HCT116 (cell line): Measurements from ENCODE around the gene OBSCN. TPM values are rescaled to one million over a fixed set of nuclear protein-coding genes. Genes with fewer than 3 reads are reported as not detected.

ENCODE experiments used
- ATAC-seq: fragments of 200-7000 bp; cut with Tn5 transposase; 2 replicates; pipeline ENCODE4 v1.9.1; 2020; ENCODE audit warnings: mild to moderate bottlenecking, moderate library complexity
- BruUV-seq: library from RNA; stranded (reverse); fragments of 400-500 nt; replicated peaks from 2 replicates; lab custom pipeline; 2021; lab: Mats Ljungman, UMichigan
- CTCF ChIA-PET: fragments of 300-600 bp; sonication (Branson Sonifier 250); formaldehyde crosslinking; loops from one replicate; lab custom pipeline; 2021; ENCODE audit warnings: antibody characterized with exemption; lab: Charles Lee
- POLR2A ChIA-PET: fragments of 300-600, 350-600 bp; sonication (Branson Sonifier 250); formaldehyde crosslinking; loops from one replicate; lab custom pipeline; 2021; ENCODE audit warnings: antibody characterized with exemption; lab: Charles Lee
- RAD21 ChIA-PET, 2 experiments: fragments of 300-600 bp; sonication (Branson Sonifier 250); formaldehyde crosslinking; loops; one replicate each; lab custom pipeline; 2023; ENCODE audit warnings: low total read pairs in 2 of 2; ENCODE audit not compliant: uncharacterized antibody in 2 of 2, unreplicated experiment in 2 of 2, low non-redundant PET in 1 of 2; lab: Charles Lee
- DNase-seq: peaks from one replicate; pipeline ENCODE4 v3.0.0-alpha.2; 2010; ENCODE audit warnings: low read depth, low spot score
- H2AFZ ChIP-seq: fragments of 200-600 bp; shearing (Covaris generic), sonication (generic); 2 replicates; pipeline ENCODE4 v1.6.1; 2017; ENCODE audit warnings: low read depth, mixed run types, mixed read lengths, antibody characterized with exemption, low read length; ENCODE audit not compliant: poor library complexity, severe bottlenecking
- H3K27ac ChIP-seq: 2 replicates; pipeline ENCODE4 v1.5.1; 2012; ENCODE audit warnings: low read depth, low read length
- H3K27me3 ChIP-seq: fragments of 200-600 bp; sonication (generic); 2 replicates; pipeline ENCODE4 v1.6.1; 2016; ENCODE audit warnings: mixed run types, low read length, mixed read lengths; ENCODE audit not compliant: insufficient read depth
- H3K36me3 ChIP-seq, 2 experiments: fragments of 200-500 bp in 1 of 2; fragments of 200-600 bp in 1 of 2; sonication (Bioruptor generic) in 1 of 2; sonication (generic) in 1 of 2; 2 replicates each; pipeline versions ENCODE4 v1.5.1 to v1.6.1; 2014 to 2016; ENCODE audit warnings: low read length in 2 of 2, inconsistent platforms in 1 of 2, mixed read lengths in 1 of 2, mixed run types in 1 of 2; ENCODE audit not compliant: insufficient read depth in 2 of 2, control insufficient read depth in 1 of 2
- H3K4me1 ChIP-seq, 2 experiments: fragments of 200-600 bp in 1 of 2; sonication (generic) in 1 of 2; 2 replicates each; pipeline versions ENCODE4 v1.5.1 to v1.6.1; 2012 to 2017; ENCODE audit warnings: low read length in 2 of 2, inconsistent platforms in 1 of 2, mild to moderate bottlenecking in 1 of 2, mixed read lengths in 1 of 2, mixed run types in 1 of 2, moderate library complexity in 1 of 2; ENCODE audit not compliant: insufficient read depth in 2 of 2, control insufficient read depth in 1 of 2
- H3K4me2 ChIP-seq: fragments of 200-600 bp; sonication (generic); 2 replicates; pipeline ENCODE4 v1.6.1; 2017; ENCODE audit warnings: mixed run types, low read length, mixed read lengths
- H3K4me3 ChIP-seq, 2 experiments: fragments of 200-600 bp in 1 of 2; sonication (generic) in 1 of 2; replicated peaks in 1 of 2; 2 replicates each; pipeline ENCODE4 v1.5.1; 2011 to 2016; ENCODE audit warnings: low read length in 2 of 2, control low read depth in 1 of 2, low read depth in 1 of 2, mild to moderate bottlenecking in 1 of 2, mixed read lengths in 1 of 2, mixed run types in 1 of 2
- H3K79me2 ChIP-seq: fragments of 200-600 bp; sonication (generic); 2 replicates; pipeline ENCODE4 v1.6.1; 2017; ENCODE audit warnings: mild to moderate bottlenecking, mixed run types, low read length, moderate library complexity, mixed read lengths; ENCODE audit not compliant: insufficient read depth
- H3K9ac ChIP-seq: fragments of 200-600 bp; sonication (generic); 2 replicates; pipeline ENCODE4 v1.6.1; 2016; ENCODE audit warnings: low read length, mixed read lengths
- H3K9me2 ChIP-seq: fragments of 200-600 bp; sonication (generic), shearing (Covaris generic); 2 replicates; pipeline ENCODE4 v1.6.1; 2017; ENCODE audit warnings: mixed run types, mild to moderate bottlenecking, moderate library complexity; ENCODE audit not compliant: insufficient read depth
- H3K9me3 ChIP-seq, 2 experiments: fragments of 200-500 bp in 1 of 2; fragments of 200-600 bp in 1 of 2; sonication (Bioruptor generic) in 1 of 2; sonication (generic) in 1 of 2; 2 replicates each; pipeline ENCODE4 v1.6.1; 2014 to 2017; ENCODE audit warnings: low read length in 2 of 2, mixed read lengths in 2 of 2, inconsistent platforms in 1 of 2, low read depth in 1 of 2, mild to moderate bottlenecking in 1 of 2, mixed run types in 1 of 2, moderate library complexity in 1 of 2; ENCODE audit not compliant: control insufficient read depth in 1 of 2, insufficient read depth in 1 of 2
- H4K20me1 ChIP-seq: fragments of 200-600 bp; sonication (generic), shearing (Covaris generic); 2 replicates; pipeline ENCODE4 v1.6.1; 2017; ENCODE audit warnings: mixed run types, mild to moderate bottlenecking, moderate library complexity; ENCODE audit not compliant: insufficient read depth
- ATF3 ChIP-seq: IDR thresholded peaks from 2 replicates; pipeline ENCODE4 v1.6.1; 2012
- EZH2 ChIP-seq: fragments of 200-600 bp; sonication (generic); IDR thresholded peaks from 2 replicates; pipeline ENCODE4 v1.6.1; 2017; ENCODE audit warnings: antibody characterized with exemption, mixed run types
- JUND ChIP-seq: IDR thresholded peaks from 2 replicates; pipeline ENCODE4 v1.6.1; 2012
- POLR2A ChIP-seq: IDR thresholded peaks from 2 replicates; pipeline ENCODE4 v1.7.0; 2011; ENCODE audit warnings: borderline replicate concordance; ENCODE audit not compliant: insufficient read depth, insufficient read length; ENCODE audit errors: extremely low read depth
- ZBTB33 ChIP-seq: IDR thresholded peaks from 2 replicates; pipeline ENCODE4 v1.6.1; 2011; ENCODE audit warnings: mild to moderate bottlenecking, low read length, moderate library complexity; ENCODE audit not compliant: insufficient replicate concordance; ENCODE audit errors: extremely low read depth
- intact Hi-C: fragments of 100-400 bp; cut with micrococcal nuclease; formaldehyde crosslinking; loops from 2 replicates; pipeline ENCODE4 v1.10.0; 2022
- total RNA-seq: library from RNA; stranded (reverse); gene quantifications from one replicate; pipeline ENCODE4 v1.2.1, GENCODE V29; 2021; ENCODE audit not compliant: unreplicated experiment

OBSCN gene
- total RNA-seq, 1 experiment from 2014 or later, result 16.6 TPM

- no TSS peak for BruUV-seq
- no peak overlapping the region for H3K4me2 ChIP-seq
- no peak for ATAC-seq
Observed at GRCh38 chr1:228279011-228279721, 71.3 kb downstream of the OBSCN start.

More at GRCh38 chr1:228279011-228279721, 71.3 kb downstream of the OBSCN start:
- Histone ChIP-seq H3K9ac (no peak overlapping the region), H3K9me2 (no peaks in the 10 kb centered on the region), H3K9me3 (no peaks in the 10 kb centered on the region), H3K27me3 (no peaks in the 10 kb centered on the region), H3K79me2 (no peaks in the 10 kb centered on the region), H2AFZ (no peak overlapping the region), H3K4me1 (peaks cover 6 to 18% of the 10 kb centered on the region in 2 experiments; a peak in 3 of 4 replicates), H3K27ac (no peak overlapping the region), H4K20me1 (no peaks in the 10 kb centered on the region)
- DNase-seq, result no peak
- ChIA-PET CTCF (no interaction called here), RAD21 (no interaction called here)
- intact Hi-C loops, result no loop called here
- TF ChIP-seq ATF3 (no peak), ZBTB33 (no peak), JUND (no peak), POLR2A (no peak), EZH2 (no peak)
- TF ChIP-seq, all 23 proteins: peak for 0
- H3K4me3 ChIP-seq, result no peak overlapping the region
- H3K36me3 ChIP-seq, result no peaks in the 10 kb centered on the region; a peak in 1 of 4 replicates
- POLR2A ChIA-PET, result no interaction called here
